ENCODE data around the gene ANKRD13B. TPM values are rescaled to one million over a fixed set of nuclear protein-coding genes. Genes with fewer than 3 reads are reported as not detected.

Gene ANKRD13B
- total RNA-seq, 2 donors from 2014 or later: 2.2 to 2.6 TPM

GRCh38 chr17:29595107-29595942, 2.4 kb downstream of the ANKRD13B start:
- H3K9me3 ChIP-seq (ENCODE audit: control insufficient read depth, low read length): no peaks in the 10 kb centered on the region
- no peak overlapping the region for H3K27ac ChIP-seq (ENCODE audit: low read depth, low read length)
- WGBS, 2 experiments (ENCODE audit: insufficient coverage in 1 of 2, insufficient read length in 1 of 2): 78 to 80% methylated on average over 5 to 7 of the region's 7 CpGs
- no peak overlapping the region for H3K9ac ChIP-seq (ENCODE audit: extremely low read depth, low read length, poor library complexity, severe bottlenecking)
- H3K4me3 ChIP-seq (ENCODE audit: low read length): no peak overlapping the region
- DNase-seq: peak; percentile 46
- no peak overlapping the region for H3K27ac Mint-ChIP-seq
- no peak overlapping the region for H3K4me3 Mint-ChIP-seq
- H3K9me3 Mint-ChIP-seq: no peaks in the 10 kb centered on the region
- H3K4me1 ChIP-seq (ENCODE audit: control insufficient read depth, insufficient read depth, low read length): peaks cover 5% of the 10 kb centered on the region
- peaks cover 22% of the 10 kb centered on the region for H3K27me3 ChIP-seq (ENCODE audit: control insufficient read depth, insufficient read depth, low read length, poor library complexity, severe bottlenecking)
- TF ChIP-seq, protein P1, sequence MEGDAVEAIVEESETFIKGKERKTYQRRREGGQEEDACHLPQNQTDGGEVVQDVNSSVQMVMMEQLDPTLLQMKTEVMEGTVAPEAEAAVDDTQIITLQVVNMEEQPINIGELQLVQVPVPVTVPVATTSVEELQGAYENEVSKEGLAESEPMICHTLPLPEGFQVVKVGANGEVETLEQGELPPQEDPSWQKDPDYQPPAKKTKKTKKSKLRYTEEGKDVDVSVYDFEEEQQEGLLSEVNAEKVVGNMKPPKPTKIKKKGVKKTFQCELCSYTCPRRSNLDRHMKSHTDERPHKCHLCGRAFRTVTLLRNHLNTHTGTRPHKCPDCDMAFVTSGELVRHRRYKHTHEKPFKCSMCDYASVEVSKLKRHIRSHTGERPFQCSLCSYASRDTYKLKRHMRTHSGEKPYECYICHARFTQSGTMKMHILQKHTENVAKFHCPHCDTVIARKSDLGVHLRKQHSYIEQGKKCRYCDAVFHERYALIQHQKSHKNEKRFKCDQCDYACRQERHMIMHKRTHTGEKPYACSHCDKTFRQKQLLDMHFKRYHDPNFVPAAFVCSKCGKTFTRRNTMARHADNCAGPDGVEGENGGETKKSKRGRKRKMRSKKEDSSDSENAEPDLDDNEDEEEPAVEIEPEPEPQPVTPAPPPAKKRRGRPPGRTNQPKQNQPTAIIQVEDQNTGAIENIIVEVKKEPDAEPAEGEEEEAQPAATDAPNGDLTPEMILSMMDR (conservative IDR thresholded peaks at IDR 0.05): no peak
- peaks cover 47% of the 10 kb centered on the region for H3K27me3 Mint-ChIP-seq (ENCODE audit: insufficient read depth)
- no peaks in the 10 kb centered on the region for H3K36me3 ChIP-seq (ENCODE audit: control insufficient read depth, insufficient read depth, low read length)
- peaks cover 13% of the 10 kb centered on the region for H3K4me1 Mint-ChIP-seq
- H3K36me3 Mint-ChIP-seq (ENCODE audit: low read depth): no peaks in the 10 kb centered on the region

- Mint-ChIP-seq H3K4me3 (no peak overlapping the region), H3K9me3 (no peaks in the 10 kb centered on the region), H3K27ac (no peak overlapping the region), H3K36me3 (ENCODE audit: low read depth) (no peaks in the 10 kb centered on the region), H3K4me1 (peaks cover 8% of the 10 kb centered on the region), H3K27me3 (ENCODE audit: insufficient read depth) (peaks cover 42% of the 10 kb centered on the region)
- H3K4me1 ChIP-seq (ENCODE audit: control insufficient read depth, insufficient read depth, low read length): peaks cover 5% of the 10 kb centered on the region
- H3K9me3 ChIP-seq (ENCODE audit: control insufficient read depth, low read length): no peaks in the 10 kb centered on the region
- no peaks in the 10 kb centered on the region for H3K36me3 ChIP-seq (ENCODE audit: control insufficient read depth, insufficient read depth, low read length)
- WGBS, 2 experiments (ENCODE audit: insufficient coverage in 1 of 2, insufficient read length in 1 of 2): 82 to 89% methylated on average over 3 to 12 of the region's 12 CpGs
- peak; percentile 46 for DNase-seq
- no peak overlapping the region for H3K27ac ChIP-seq (ENCODE audit: low read depth, low read length)
- H3K4me3 ChIP-seq (ENCODE audit: low read length): no peak overlapping the region
- TF ChIP-seq, protein P1 (conservative IDR thresholded peaks at IDR 0.05): no peak
- peaks cover 17% of the 10 kb centered on the region for H3K27me3 ChIP-seq (ENCODE audit: control insufficient read depth, insufficient read depth, low read length, poor library complexity, severe bottlenecking)
- no peak overlapping the region for H3K9ac ChIP-seq (ENCODE audit: extremely low read depth, low read length, poor library complexity, severe bottlenecking)
These were observed 3.2 kb downstream of the ANKRD13B start for GRCh38 chr17:29595943-29596774.

GRCh38 chr17:29596811-29597210, 3.9 kb downstream of the ANKRD13B start:
- Mint-ChIP-seq H3K9me3 (no peaks in the 10 kb centered on the region), H3K4me3 (no peak overlapping the region), H3K4me1 (peaks cover 7% of the 10 kb centered on the region), H3K27me3 (ENCODE audit: insufficient read depth) (peaks cover 39% of the 10 kb centered on the region), H3K36me3 (ENCODE audit: low read depth) (no peaks in the 10 kb centered on the region), H3K27ac (no peak overlapping the region)
- Histone ChIP-seq H3K27me3 (ENCODE audit: control insufficient read depth, insufficient read depth, low read length, poor library complexity, severe bottlenecking) (peaks cover 17% of the 10 kb centered on the region), H3K36me3 (ENCODE audit: control insufficient read depth, insufficient read depth, low read length) (no peaks in the 10 kb centered on the region), H3K27ac (ENCODE audit: low read depth, low read length) (no peak overlapping the region), H3K9ac (ENCODE audit: extremely low read depth, low read length, poor library complexity, severe bottlenecking) (no peak overlapping the region), H3K4me1 (ENCODE audit: control insufficient read depth, insufficient read depth, low read length) (peaks cover 5% of the 10 kb centered on the region), H3K4me3 (ENCODE audit: low read length) (no peak overlapping the region), H3K9me3 (ENCODE audit: control insufficient read depth, low read length) (no peaks in the 10 kb centered on the region)
- WGBS, 2 experiments (ENCODE audit: insufficient coverage in 1 of 2, insufficient read length in 1 of 2): 51 to 69% methylated on average over 6 to 9 of the region's 9 CpGs
- DNase-seq: peak; percentile 62
- TF ChIP-seq, protein P1 (conservative IDR thresholded peaks at IDR 0.05): no peak

All from endodermal cell (in vitro differentiated cells).